ENCODE data around the gene RALGAPA2.
A peak's percentile ranks its signal among the peaks of the same experiment; 100 is the strongest.

The RALGAPA2 gene

DNA sequence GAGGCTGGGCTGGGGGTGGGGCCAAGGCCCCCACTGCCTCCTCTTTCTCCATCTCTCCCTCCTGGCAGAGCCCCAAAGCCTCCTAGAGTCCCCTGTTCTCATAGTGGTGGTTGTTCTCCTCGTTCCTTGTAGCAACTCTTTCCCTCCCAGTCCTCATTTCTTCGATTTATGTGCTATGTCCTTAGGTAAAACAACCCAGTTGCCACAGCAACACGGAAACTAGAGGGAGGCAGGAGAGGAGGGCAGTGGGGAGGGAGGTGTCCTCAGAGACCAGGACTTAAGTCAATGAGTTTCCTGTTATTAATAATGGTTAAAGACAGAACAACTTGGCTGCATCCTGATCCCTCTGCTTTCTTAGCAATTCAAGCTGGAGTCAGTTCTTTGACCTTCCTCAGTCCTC lies 183.6 kb downstream of the RALGAPA2 start:
- no peak for DNase-seq

DNA sequence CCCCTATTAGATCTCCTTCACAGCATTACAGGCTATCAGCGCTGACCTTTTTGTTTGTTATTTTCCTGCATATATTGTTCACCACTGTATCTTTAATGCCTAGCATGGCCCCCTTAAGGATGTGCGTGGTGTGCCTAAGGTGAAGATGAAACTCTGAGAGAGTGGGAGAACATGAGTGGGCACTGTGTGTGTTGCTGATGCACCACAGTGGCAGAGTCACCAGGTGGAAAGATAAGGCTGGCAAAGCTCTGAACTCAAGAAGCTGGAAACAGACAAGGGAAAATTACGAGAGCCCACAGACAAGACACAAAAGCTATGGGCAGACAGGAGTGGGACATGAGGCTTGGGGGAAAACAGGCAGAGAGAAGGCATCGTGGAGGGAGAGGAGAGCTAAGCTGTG lies 184.8 kb downstream of the RALGAPA2 start:
- no peak for DNase-seq

DNA sequence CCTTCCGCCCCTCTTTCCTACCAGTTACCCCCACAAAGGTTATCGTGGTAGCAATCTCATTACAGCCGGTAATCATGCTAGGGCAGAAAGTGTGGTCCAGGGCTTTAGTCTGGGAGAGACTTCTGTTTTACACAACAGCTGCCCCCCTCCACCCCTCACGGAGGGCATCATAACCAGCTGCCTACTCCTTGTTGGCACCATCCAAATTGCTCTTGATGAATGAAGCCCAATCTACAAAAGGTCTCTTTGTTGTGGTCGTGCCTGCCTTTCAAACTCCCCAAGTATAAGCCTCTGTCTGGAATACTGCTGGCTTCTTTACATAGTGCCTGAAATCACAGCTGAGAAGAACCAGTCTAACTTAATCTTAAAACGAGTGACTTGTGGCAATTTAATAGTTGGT lies 186.7 kb downstream of the RALGAPA2 start:
- DNase-seq: no peak

DNA sequence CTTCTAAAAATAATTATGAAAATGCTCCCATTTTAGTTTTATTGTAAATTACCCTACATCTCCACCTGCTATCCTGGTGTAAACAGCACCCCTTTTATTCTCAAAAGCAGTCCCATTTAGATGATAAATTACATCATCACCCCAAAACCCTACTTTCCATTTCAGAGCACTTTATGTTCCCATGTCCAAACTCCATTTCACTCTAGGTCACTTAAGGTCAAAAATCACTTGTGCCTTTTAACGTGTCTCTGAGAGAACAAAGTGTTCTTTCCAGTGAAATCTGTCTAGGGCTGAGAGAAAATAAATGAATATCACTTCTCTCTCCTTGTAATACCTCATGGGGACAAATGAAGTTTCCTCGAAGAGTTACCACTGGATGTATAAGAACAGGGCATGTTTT lies 187.2 kb downstream of the RALGAPA2 start:
- no peak for DNase-seq

DNA sequence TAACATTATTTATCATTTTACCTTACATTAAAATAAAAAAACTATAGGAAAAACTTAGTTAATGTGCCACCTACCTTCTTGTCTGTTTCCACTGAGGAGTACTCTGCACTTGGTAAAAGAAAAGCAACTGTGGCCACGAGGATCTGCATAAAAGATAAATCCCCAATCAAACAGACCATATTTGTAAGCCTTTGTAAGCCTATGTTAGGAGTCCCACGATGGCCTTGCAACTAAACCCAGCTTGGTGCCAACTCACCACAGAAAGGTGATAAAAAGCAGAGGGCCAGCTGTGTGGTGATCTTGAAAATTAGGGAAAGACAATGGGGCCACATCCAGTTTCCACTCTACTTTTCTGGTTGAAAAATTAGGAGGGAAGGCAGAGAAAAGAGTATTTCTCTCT lies 187.7 kb downstream of the RALGAPA2 start:
- DNase-seq: no peak

DNA sequence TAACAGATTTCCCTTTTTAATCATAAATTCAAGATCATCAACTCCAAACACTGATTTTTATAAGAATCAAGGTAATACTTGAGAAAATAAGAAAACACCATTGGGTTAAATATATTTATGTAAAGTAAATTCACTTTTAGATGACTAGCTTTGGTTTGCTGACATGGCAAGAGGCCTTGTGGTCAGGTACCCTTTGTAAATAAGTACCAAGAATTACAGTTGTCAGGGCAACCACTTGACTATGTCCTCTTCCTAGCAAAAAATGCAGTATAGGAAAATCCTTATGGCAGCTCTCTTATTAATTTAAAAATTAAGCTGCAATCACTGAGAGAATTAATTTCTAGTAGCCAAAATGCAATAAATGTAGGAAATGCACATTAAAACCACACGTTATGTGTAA lies 190.7 kb downstream of the RALGAPA2 start:
- no peak for DNase-seq

DNA sequence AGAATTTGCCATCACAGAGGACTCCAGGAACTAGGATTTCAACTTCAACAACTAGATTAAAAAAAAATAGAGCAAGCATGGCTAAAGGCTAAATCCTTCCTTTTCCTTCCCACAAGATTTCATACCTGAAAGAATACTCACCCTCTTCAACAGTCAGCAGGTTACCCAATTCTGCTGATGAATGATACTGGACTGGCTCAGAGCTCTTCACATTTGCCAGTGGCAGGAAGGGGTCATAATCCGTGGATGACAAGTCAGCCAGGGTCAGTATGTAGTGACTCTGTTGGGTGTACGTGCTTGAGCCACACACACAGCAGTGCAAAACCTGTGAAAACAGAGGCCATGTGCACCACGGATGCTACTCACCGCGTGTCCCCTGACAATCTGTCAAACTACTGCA lies 191.7 kb downstream of the RALGAPA2 start:
- DNase-seq: peak; percentile 72

DNA sequence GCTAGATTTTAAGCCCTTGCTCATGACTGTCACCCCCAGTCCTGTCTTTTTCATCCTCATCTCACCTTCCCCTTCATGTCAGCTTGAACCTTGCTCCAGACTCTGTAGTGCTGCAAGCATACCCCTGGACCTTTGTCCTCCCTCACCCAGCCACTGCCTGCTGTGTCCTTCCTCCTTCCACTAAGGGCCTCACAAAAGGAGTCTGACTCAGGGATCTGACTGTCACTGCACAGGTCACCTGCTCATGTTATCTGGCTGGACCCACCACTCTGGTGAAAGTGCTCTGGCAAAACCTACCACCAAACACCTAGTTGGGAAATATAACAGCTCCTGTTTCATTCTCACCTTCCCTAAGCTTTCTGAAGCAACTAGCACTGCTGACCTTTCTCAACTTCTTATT lies 193.2 kb downstream of the RALGAPA2 start:
- no peak for DNase-seq

DNA sequence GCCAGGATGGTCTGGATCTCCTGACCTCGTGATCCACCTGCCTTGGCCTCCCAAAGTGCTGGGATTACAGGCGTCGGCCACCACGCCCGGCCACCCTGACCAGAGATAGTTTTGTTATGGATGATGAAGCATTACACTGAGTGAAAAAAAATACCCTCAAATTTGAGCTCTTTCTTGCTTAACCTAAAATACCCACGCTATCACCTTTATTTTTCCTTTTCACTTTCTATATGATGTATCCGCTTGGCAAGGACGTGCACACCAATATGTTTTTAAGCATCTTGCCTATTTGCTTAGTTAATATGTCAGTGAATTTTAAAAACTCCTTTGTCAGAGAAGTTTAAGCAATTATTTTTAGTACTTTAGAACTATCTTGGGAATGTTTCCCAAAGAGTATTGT lies 194.2 kb downstream of the RALGAPA2 start:
- DNase-seq: no peak

DNA sequence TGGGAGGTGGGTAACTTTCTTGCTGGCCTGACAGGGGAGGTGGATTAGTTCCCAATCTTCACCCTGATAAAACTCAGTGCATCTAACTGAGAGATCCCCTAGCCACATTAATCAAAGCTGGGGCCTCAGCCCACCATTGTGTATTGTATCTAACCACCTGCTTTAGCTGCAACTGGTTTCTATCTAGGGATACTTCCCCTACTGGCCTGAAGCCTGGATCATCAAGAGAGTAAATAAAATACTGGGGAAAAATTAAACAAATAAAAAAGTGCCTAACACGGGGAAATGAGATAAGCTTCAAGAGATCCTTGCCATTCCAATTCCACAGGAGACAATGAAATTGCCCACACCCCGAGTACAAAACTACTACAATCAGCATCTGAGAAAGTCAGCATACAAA lies 195.1 kb downstream of the RALGAPA2 start:
- no peak for DNase-seq

DNA sequence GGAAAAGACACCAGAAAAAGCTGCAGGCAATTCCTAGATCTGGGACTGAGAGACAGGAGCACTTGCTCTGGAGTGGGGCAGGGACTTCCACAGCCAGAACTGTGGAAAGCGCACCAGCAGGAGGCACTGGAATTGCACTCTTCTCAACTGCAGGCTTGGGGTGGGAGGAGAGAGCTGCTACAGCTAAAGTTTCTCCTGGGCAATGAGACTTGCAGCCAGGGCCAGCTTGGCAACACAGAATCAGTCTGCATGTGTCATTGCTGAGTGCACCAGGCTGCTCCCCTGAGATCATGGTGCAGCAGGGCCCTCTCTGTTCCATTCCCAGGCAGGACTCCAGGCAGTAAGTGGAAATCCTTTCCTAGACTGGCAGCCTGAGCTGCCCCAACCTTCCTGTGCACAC lies 198.7 kb downstream of the RALGAPA2 start:
- DNase-seq: no peak

DNA sequence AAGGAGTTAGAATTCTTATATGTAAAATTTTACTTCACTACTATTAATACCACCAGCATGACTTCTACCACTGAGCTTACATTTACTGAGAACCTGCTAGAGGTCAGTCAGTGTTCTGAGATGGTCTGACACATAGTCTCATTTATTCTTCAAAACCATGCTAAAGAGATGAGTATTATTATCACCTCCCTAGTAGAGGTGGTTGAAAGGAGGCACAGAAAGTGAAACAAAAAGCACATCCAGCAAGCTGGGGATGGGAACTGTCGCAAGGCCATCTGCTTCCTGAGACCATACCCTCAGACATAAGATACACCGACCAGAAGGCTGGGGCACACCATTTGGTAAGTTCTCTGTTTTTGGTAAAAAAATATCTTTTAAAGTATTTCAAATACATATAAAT lies 206.9 kb downstream of the RALGAPA2 start:
- no peak for DNase-seq

DNA sequence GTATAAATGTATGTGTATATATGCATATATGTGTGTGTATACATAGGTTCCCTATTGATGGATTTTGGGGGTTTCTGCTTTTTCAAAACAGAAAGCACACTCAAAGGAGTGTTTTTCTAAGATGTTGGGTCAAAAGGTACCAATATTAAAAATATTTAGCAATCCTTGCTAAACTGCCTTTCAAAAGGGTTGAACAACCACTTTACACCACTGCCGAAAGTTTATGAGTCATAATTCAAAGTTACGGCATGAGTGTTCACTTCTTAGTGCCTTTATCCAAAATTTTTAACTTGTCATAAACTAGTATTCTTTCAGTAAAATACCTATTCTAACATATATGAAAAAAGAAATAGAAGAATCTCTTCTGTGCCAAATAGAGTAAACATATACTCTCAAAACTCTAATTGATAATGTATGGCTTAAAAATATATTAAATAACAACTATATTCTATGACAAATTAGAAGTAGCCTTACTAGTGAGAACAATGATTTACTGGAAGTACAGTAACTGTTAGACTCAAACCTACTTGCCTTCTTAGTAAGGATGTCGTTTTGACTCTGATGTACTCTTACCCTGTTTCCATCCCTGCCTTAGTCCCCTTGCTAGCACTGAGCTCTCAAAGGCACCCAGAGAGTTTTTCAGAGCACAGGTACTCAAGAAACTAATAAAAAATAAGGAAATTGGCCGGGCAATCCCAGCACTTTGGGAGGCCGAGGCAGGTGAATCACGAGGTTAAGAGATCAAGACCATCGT lies 208.5 kb downstream of the RALGAPA2 start:
- no peak for DNase-seq

DNA sequence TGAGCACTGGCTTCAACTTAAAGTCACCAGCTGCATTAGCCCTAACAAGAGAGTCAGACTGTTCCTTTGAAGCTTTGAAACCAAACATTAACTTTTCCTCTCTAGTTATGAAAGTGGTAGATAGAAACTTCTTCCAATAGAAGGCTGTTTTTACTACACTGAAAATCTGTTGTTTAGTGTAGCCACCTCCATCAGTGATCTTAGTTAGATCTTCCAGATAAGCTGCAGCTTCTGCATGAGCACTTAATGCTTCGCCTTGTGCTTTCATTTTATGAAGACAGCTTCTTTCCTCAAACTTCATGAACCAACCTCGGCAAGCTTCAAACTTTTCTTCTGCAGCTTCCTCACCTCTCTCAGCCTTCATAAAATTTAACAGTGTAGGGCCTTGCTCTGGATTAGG lies 211.3 kb downstream of the RALGAPA2 start:
- DNase-seq: no peak

DNA sequence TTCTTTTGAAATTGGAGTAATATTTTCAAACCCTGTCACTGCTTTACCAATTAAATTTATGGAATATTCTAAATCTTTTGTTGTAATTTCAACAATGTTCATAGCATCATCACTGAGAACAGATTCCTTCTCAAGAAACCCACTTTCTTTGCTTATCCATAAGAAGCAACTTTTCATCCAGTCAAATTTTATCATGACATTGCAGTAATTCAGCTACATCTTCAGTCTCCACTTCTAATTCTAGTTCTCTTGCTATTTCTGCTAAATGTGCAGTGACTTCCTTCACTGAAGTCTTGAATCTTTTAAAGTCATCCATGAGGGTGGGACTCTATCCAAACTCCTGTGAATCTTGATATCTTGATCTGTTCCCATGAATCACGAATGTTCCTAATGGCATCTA lies 212.1 kb downstream of the RALGAPA2 start:
- no peak for DNase-seq

DNA sequence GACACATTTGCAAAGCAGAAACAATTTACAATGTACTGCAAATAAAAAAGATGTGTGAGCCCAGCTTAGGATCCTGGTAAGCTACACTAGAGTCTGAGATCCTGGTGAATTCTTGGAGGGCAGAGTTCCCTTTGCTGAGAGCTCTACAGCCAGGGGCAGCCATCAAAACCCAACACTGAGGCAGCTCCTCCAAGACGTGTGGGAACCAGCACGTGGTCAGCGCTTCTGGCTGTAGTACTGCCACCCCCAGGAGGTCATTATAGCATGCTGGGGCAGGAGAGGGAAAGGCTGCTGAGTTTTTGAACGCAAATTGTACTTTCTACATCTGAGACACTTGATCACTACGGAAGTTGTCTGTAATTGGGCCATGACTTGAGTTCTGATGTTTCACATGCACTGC lies 213.0 kb downstream of the RALGAPA2 start:
- DNase-seq: no peak

DNA sequence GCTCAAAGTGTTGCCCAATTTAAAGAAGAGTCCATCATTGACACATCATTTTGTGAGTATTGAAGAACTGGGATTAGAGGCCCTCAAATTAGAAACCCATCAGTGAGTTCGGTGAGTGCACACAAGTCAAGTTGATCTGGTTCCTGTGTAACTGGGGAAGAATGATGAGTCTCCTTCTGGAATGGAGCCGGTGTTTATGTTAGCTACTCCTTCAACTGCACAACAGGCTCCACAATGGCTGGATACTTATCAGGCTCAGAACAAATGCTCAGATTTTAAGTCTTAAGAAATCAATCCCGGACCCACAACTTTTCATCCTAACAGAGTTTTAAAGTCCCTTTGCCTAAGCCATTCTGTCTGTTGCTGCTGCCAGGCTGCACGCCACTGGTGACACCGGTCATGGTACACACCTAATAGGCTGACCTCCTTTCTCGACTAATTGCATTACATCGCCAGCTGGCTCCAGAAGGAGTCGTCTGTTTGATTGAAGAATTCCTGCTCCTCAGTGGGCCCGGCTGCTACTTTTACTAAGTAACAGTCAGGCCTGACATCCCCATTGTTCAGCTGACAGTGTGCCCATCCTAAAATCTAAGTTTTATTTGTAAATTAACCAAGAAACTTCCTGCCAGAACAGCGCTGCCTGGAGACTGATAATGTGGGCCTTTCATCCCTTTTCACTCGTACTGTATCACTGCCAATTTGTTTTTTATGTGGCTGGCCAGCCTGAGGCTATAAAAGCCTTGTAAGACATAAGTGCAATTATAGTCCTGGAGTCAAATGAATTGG lies 214.2 kb downstream of the RALGAPA2 start:
- no peak for DNase-seq

DNA sequence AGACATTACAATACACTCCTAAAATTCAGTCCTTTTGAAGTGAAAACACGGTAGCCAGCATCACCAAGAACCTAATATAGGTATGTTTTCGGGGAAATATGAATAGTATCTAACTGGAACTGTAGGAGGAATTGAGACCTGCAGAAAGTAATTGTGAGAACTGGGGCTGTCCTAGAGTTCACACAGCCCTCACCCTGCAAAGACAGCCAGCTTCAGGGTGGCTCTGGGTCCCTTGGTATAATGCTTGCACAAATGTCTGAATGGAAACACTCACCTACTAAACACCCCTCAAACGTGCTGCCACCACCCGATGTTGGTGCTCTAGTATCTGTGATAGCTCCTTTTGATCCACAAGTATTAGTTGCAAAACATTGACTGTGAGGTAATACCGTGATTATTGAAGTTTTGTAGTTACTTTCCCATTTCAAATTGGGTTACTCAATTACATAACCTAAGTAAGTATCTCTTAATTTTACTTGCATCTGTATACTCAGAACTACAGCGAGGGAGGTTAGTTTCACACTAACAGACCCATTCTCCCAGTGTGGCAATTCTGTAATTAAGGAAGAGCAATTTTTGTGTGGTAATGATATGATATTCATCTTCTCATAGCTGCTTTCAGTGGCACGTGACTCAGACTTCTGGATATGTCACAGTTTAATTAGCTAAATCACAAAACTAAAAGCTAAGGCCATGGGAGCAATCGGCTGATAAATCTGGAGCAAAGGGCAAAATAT lies 215.0 kb downstream of the RALGAPA2 start:
- DNase-seq: no peak

DNA sequence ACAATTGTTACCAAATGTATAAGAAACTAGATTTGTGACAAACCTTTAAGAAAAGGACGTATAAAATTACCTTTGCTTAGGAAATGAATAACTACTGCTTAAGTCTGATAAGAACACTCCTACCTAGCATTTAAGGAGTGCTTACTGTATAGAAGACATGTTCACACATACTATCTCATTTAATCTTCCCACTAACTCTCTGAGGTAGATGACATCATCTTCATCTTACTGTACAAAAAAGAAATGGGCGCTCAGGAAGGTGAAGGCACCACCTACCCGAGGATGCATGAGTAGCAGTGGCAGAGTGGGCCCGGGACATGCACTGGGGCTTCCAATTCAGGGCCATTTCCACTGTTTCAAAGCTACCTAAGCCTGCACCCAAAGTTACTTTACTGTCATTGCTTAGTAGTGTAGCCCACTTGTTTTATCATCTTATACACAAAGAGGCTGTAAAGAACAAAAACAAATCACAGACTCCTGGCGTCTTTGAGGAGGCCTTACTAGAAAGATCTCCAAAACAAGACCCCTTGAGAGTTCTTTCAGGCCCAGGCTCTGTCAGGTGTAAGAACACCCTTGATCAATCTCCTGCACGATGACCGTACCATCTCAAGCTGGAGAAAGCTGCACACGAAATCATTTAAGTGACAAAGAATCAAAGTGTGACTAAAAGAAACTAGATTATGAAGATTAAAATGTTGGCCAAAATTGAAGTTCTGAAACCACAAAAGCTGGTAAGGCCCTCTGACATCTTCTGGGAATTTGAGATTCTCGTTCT lies 216.5 kb downstream of the RALGAPA2 start:
- no peak for DNase-seq

DNA sequence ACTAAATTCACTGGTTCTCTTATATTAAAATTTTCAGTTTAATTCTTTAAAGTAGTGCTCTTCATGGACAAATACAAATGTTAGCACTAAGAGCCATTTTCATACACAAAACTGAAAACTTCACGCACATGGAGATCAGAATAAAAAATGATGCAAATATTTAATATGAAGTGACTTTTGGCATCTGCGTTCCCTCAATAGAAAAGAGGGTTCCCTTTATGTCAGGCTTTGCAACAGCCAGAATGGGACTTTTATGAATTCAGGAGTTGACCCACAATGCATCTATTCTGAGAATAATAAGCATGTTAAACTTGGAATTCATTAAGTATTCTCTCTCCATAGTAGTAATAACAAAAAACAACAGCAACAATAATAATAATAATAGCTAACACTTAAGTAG lies 218.7 kb downstream of the RALGAPA2 start:
- no peak for DNase-seq

DNA sequence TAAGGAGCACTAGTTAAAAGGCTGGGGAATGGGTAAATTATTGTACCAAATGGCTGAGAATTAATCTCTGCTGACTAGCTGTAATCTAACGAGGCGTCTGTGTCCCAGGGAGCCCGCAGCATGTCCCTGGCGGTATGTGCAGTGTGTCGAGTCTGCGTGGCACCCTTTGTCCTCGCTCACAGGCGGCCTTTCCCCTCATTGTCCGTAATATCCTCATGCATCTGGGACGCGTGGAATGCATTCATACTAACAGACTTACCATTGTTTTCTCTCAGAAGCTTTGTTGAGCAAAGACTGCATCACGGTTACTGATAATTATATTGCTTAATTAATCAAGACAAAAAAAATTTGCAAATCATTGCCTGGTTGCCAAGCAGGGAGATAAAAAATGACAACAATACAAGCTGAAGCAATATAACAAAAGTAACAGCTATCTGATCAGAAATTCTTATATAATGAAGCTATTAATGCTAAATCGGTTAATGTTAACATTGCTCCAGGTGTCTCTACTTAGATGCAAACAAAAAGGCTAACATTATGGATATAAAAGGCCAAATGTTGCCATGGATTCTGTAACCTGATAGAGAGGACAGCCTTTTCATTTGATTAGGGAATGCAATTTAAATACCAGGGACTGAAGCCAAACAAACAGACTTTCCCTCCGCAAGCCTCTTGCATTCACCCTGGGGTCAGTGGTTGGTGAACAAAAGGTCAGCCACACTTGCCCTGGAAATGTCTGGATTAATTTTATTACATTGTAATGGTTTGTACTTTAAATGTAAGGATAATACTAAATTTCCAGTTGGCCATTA lies 219.7 kb downstream of the RALGAPA2 start:
- DNase-seq: no peak

DNA sequence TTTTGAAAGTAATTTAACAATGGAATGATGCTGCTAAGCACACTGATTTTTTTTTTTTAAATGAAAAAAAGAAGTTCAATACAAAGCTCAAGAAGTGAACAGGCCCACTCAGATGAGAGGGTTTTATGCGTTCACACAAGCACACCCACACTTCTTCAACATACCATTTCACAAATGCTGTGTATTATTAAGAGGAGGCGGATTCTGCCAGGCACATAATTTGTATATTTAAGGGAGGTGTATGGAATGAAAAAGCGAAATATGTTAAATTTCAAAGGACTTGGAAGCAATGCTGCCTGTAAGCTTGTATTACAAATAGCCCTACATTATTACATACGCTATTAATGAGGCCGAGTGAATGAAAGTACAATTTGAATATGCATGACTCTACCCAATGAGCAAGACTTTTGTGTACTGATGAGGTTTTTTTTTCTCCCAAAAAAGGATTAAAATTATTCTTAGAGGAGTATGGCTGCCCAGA lies 220.6 kb downstream of the RALGAPA2 start:
- no peak for DNase-seq

Data from HCEC 1CT (cell line).